Activated CD4-positive, alpha-beta T cell treated with anti-CD3 and anti-CD28 coated beads for 36 hours (primary cell): ENCODE measurements around the gene SLC48A1. TPM values are rescaled to one million over a fixed set of nuclear protein-coding genes. Genes with fewer than 3 reads are reported as not detected.

ENCODE experiments used
- ATAC-seq: fragments of 200-7000 bp; cut with Tn5 transposase; one replicate; pipeline ENCODE4 v1.10.0; 2021; ENCODE audit warnings: mild to moderate bottlenecking, moderate library complexity
- CTCF ChIA-PET: fragments of 350-600 bp; sonication (Branson Sonifier 250); formaldehyde crosslinking; loops from one replicate; lab custom pipeline; 2021; ENCODE audit warnings: antibody characterized with exemption; lab: Charles Lee
- POLR2A ChIA-PET: fragments of 350-600 bp; sonication (Branson Sonifier 250); formaldehyde crosslinking; loops from one replicate; lab custom pipeline; 2021; ENCODE audit warnings: antibody characterized with exemption, inconsistent platforms; lab: Charles Lee
- DNase-seq: peaks from one replicate; pipeline ENCODE4 v3.0.0-alpha.2; 2020
- H3K27ac Mint-ChIP-seq: one replicate; pipeline ENCODE4 v1.8.0; 2021; ENCODE audit warnings: mixed read lengths
- H3K27me3 Mint-ChIP-seq: one replicate; pipeline ENCODE4 v1.8.0; 2021; ENCODE audit warnings: mixed read lengths
- H3K36me3 Mint-ChIP-seq: one replicate; pipeline ENCODE4 v1.8.0; 2021; ENCODE audit warnings: low read depth, mixed read lengths
- H3K4me1 Mint-ChIP-seq: one replicate; pipeline ENCODE4 v1.8.0; 2021; ENCODE audit warnings: mixed read lengths
- H3K4me3 Mint-ChIP-seq: one replicate; pipeline ENCODE4 v1.8.0; 2021; ENCODE audit warnings: mild to moderate bottlenecking, moderate library complexity, mixed read lengths
- H3K9me3 Mint-ChIP-seq: one replicate; pipeline ENCODE4 v1.8.0; 2021; ENCODE audit warnings: low read depth, mixed read lengths
- intact Hi-C, 2 experiments: fragments of 100-400 bp; cut with DNase I in 1 of 2; cut with micrococcal nuclease in 1 of 2; formaldehyde crosslinking; loops; one replicate each; pipeline versions ENCODE4 v1.14.2 to v1.15.1; 2022 to 2024; cut with DNase I, micrococcal nuclease
- total RNA-seq, 2 experiments: library from RNA; stranded (reverse); gene quantifications; one replicate each; pipeline ENCODE4 v1.2.3, GENCODE V29; 2021

Gene SLC48A1
- total RNA-seq, 2 experiments from 2014 or later: 5.9 to 8.5 TPM

DNA sequence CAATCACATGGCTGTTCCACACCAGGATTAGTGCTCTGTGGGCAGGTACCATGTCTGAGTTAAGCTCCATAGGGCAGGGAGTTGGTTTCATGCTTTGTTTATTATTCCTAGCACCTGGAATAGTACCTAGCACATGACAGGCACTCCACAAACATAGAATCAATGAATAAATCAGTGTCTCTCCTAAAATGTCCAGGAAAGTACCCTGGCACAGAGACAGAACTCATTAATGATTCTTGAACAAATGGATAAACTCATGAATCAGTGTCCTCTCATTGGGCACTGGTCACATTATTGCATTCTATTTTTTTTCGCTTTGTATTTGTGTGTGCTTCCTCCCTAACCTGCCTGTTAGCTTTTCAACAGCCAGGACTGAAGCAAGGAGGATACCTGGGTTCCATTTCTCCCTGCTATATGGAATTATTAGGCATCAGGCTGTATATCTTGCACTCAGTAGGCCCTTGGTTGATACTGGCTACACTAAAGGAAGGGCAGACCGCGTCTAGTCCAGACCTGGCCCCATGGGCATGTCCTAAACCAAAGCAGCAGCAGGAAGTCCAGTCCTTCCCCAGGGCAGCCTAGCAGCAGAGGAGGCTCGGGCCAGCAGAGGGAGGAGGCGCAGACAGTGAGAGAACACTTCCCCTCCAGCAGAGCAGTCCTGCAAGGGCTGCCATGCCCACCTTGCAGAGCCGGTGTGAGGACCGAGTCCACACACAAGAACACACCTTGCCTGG lies 28.3 kb downstream of the SLC48A1 start:
- no peak for ATAC-seq
- POLR2A ChIA-PET: interaction anchor here (0.9 to 2.3 kb wide), 2 partner anchors 24 to 31 kb away, joined by 3 to 16 read pairs; no protein-coding TSS in a partner anchor
- CTCF ChIA-PET: interaction anchor here (0.6 to 7.2 kb wide), 17 partner anchors 8 to 1117 kb away, joined by 3 to 71 read pairs (median 5); partner anchors contain the start of gene RAPGEF3
- Mint-ChIP-seq H3K4me1 (peaks cover 74% of the 10 kb centered on the region), H3K36me3 (peaks cover 71% of the 10 kb centered on the region), H3K4me3 (no peak overlapping the region), H3K27me3 (no peaks in the 10 kb centered on the region), H3K27ac (peak overlapping the region; percentile 94), H3K9me3 (no peaks in the 10 kb centered on the region)
- intact Hi-C loops: loop anchor here in 1 of 2 experiments (5.0 to 10.0 kb wide), 2 partner anchors 146 to 883 kb away; partner anchors contain the start of gene KANSL2
- no peak for DNase-seq

GRCh38 chr12:47801904-47802246 lies 28.8 kb downstream of the SLC48A1 start:
- H3K27ac Mint-ChIP-seq: peak overlapping the region; percentile 94
- peaks cover 79% of the 10 kb centered on the region for H3K4me1 Mint-ChIP-seq

DNA sequence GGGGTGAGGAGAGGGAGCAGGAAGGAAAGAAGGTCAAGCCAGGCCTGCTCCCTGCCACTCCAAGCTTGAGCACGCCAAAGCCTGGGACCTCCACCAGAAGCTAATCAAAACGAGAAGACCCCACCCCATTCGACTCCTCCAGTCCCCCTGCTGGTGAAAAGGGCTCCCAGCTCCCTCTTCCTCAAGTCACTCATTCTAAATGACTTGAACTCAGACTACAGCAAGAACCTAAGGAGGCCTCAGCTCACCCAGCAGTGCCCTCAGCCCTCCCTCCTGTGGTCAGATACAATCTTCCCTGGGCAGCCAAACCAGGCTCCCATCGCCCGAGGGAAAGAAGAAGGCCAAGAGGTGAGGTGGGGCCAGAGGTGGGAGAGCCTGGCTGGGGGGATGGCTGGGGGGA lies 29.3 kb downstream of the SLC48A1 start:
- intact Hi-C loops: loop anchor here in 1 of 2 experiments (5.0 to 10.0 kb wide), 2 partner anchors 145 to 882 kb away; partner anchors contain the start of gene KANSL2
- Mint-ChIP-seq H3K9me3 (no peaks in the 10 kb centered on the region), H3K36me3 (peaks cover 78% of the 10 kb centered on the region), H3K4me1 (peaks cover 83% of the 10 kb centered on the region), H3K27me3 (no peaks in the 10 kb centered on the region), H3K4me3 (no peak overlapping the region), H3K27ac (peak overlapping the region; percentile 94)
- CTCF ChIA-PET: interaction anchor here (0.6 to 7.2 kb wide), 22 partner anchors 8 to 191 kb away, joined by 3 to 71 read pairs (median 5); partner anchors contain the start of gene VDR
- POLR2A ChIA-PET: interaction anchor here (2.3 kb wide), 1 partner anchor 30 kb away, joined by 16 read pairs; no protein-coding TSS in a partner anchor
- ATAC-seq (peak; percentile 22), DNase-seq (no peak)

More at GRCh38 chr12:47801904-47802246, 28.8 kb downstream of the SLC48A1 start:
- no peaks in the 10 kb centered on the region for H3K27me3 Mint-ChIP-seq
- ChIA-PET CTCF (interaction anchor here (0.6 to 7.2 kb wide), 22 partner anchors 8 to 1116 kb away, joined by 3 to 71 read pairs (median 5); partner anchors contain the start of genes RAPGEF3 and VDR), POLR2A (interaction anchor here (2.3 kb wide), 1 partner anchor 31 kb away, joined by 16 read pairs; no protein-coding TSS in a partner anchor)
- H3K36me3 Mint-ChIP-seq: peaks cover 75% of the 10 kb centered on the region
- no peak overlapping the region for H3K4me3 Mint-ChIP-seq
- no peaks in the 10 kb centered on the region for H3K9me3 Mint-ChIP-seq
- DNase-seq: no peak
- ATAC-seq: no peak
- intact Hi-C loops: loop anchor here in 1 of 2 experiments (5.0 to 10.0 kb wide), 2 partner anchors 145 to 883 kb away; partner anchors contain the start of gene KANSL2

DNA sequence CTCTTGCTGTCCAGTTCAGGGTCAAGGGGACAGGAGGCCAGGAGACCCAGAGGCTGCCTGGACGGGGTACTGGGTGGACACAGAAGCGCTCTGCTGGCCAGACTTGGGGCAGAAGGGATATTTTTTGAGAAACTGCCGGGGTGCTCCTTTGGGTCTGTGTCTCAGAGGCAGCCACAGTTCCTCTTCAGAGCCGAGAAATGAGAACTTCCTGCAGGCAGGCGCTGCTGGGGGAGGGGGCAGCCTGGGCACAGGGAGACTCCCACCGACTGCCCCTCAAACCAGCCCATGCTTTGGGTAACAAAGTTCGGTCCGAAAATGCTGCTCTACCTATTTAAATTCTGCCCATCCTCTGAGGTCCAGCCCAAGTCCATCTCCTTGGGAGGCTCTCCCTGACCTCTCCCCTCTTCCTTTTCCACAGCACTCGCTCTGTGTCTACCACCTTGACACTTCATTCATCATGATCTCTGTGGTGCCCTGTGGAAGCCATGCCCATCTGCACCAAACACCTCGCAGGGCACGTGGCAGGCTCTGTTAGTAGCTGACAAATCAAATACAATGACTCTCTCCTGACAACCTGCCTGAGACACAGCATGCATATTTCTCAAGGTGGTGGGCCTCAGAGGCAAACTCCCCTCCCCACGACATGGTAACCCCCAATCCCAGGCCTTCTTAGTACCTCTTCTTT lies 30.3 kb downstream of the SLC48A1 start:
- Mint-ChIP-seq H3K9me3 (no peaks in the 10 kb centered on the region), H3K27me3 (no peaks in the 10 kb centered on the region), H3K27ac (peak overlapping the region; percentile 94), H3K4me3 (peak overlapping the region; percentile 29), H3K36me3 (peaks cover 76% of the 10 kb centered on the region), H3K4me1 (peaks cover 91% of the 10 kb centered on the region)
- intact Hi-C loops: loop anchor here in 1 of 2 experiments (5.0 to 10.0 kb wide), 2 partner anchors 144 to 881 kb away; partner anchors contain the start of gene KANSL2
- no peak for DNase-seq
- CTCF ChIA-PET: interaction anchor here (0.8 to 3.3 kb wide), 6 partner anchors 14 to 61 kb away, joined by 3 to 18 read pairs (median 8); no protein-coding TSS in a partner anchor
- peak; percentile 16 for ATAC-seq
- POLR2A ChIA-PET: interaction anchor here (0.7 to 2.3 kb wide), 3 partner anchors 29 to 35 kb away, joined by 3 to 16 read pairs (median 8); no protein-coding TSS in a partner anchor

GRCh38 chr12:47804171-47804570 lies 31.1 kb downstream of the SLC48A1 start:
- POLR2A ChIA-PET: interaction anchor here (0.6 to 1.4 kb wide), 4 partner anchors 9 to 34 kb away, joined by 3 to 8 read pairs (median 5); no protein-coding TSS in a partner anchor
- H3K27ac Mint-ChIP-seq: peak overlapping the region; percentile 94
- no peak for DNase-seq
- H3K27me3 Mint-ChIP-seq: no peaks in the 10 kb centered on the region
- H3K4me3 Mint-ChIP-seq: peak overlapping the region; percentile 61
- peaks cover 76% of the 10 kb centered on the region for H3K36me3 Mint-ChIP-seq
- no peaks in the 10 kb centered on the region for H3K9me3 Mint-ChIP-seq
- ATAC-seq: no peak
- CTCF ChIA-PET: interaction anchor here (0.6 to 3.3 kb wide), 7 partner anchors 12 to 61 kb away, joined by 3 to 13 read pairs (median 5); no protein-coding TSS in a partner anchor
- peaks cover 96% of the 10 kb centered on the region for H3K4me1 Mint-ChIP-seq
- intact Hi-C loops: loop anchor here in 1 of 2 experiments (5.0 to 10.0 kb wide), 2 partner anchors 143 to 881 kb away; partner anchors contain the start of gene KANSL2

- peaks cover 67% of the 10 kb centered on the region for H3K36me3 Mint-ChIP-seq
- POLR2A ChIA-PET: interaction anchor here (11.0 kb wide), 1 partner anchor 28 kb away, joined by 215 read pairs; no protein-coding TSS in a partner anchor
- intact Hi-C loops: loop anchor here (5.0 to 10.0 kb wide), 2 partner anchors 593 to 879 kb away; partner anchors contain the start of gene KANSL2 (in 1 of the 2)
- ATAC-seq: no peak
- peak overlapping the region; percentile 61 for H3K4me3 Mint-ChIP-seq
- CTCF ChIA-PET: interaction anchor here (0.8 to 3.5 kb wide), 10 partner anchors 13 to 154 kb away, joined by 3 to 32 read pairs (median 4); no protein-coding TSS in a partner anchor
- H3K27ac Mint-ChIP-seq: peak overlapping the region; percentile 94
- H3K9me3 Mint-ChIP-seq: no peaks in the 10 kb centered on the region
- no peak for DNase-seq
- H3K4me1 Mint-ChIP-seq: peaks cover 95% of the 10 kb centered on the region
- no peaks in the 10 kb centered on the region for H3K27me3 Mint-ChIP-seq
Observed at GRCh38 chr12:47805417-47805816, 32.4 kb downstream of the SLC48A1 start.

- H3K9me3 Mint-ChIP-seq: no peaks in the 10 kb centered on the region
- intact Hi-C loops: loop anchor here (5.0 to 10.0 kb wide), 2 partner anchors 595 to 877 kb away; partner anchors contain the start of gene KANSL2 (in 1 of the 2)
- peak overlapping the region; percentile 61 for H3K4me3 Mint-ChIP-seq
- peaks cover 71% of the 10 kb centered on the region for H3K36me3 Mint-ChIP-seq
- DNase-seq (no peak), ATAC-seq (no peak)
- H3K27me3 Mint-ChIP-seq: no peaks in the 10 kb centered on the region
- ChIA-PET POLR2A (interaction anchor here (0.9 to 11.0 kb wide), 6 partner anchors 13 to 77 kb away, joined by 3 to 215 read pairs (median 4); no protein-coding TSS in a partner anchor), CTCF (interaction anchor here (0.5 to 8.4 kb wide), 14 partner anchors 9 to 389 kb away, joined by 3 to 303 read pairs (median 6); no protein-coding TSS in a partner anchor)
- peak overlapping the region; percentile 94 for H3K27ac Mint-ChIP-seq
- peaks cover 96% of the 10 kb centered on the region for H3K4me1 Mint-ChIP-seq
Observed at GRCh38 chr12:47807338-47807737, 34.3 kb downstream of the SLC48A1 start.

- peak overlapping the region; percentile 94 for H3K27ac Mint-ChIP-seq
- peaks cover 93% of the 10 kb centered on the region for H3K4me1 Mint-ChIP-seq
- H3K27me3 Mint-ChIP-seq: no peaks in the 10 kb centered on the region
- ChIA-PET POLR2A (interaction anchor here (0.6 to 11.0 kb wide), 12 partner anchors 9 to 1380 kb away, joined by 3 to 215 read pairs (median 3); partner anchors contain the start of gene VDR), CTCF (interaction anchor here (0.5 to 8.4 kb wide), 19 partner anchors 9 to 388 kb away, joined by 3 to 303 read pairs (median 5); partner anchors contain the start of gene ENDOU)
- peak overlapping the region; percentile 61 for H3K4me3 Mint-ChIP-seq
- peak; percentile 92 for DNase-seq
- peaks cover 69% of the 10 kb centered on the region for H3K36me3 Mint-ChIP-seq
- peak; percentile 34 for ATAC-seq
- intact Hi-C loops: loop anchor here (1.0 to 10.0 kb wide), 6 partner anchors 24 to 877 kb away; partner anchors contain the start of genes KANSL2 (in 1 of the 2) and RPAP3 (in 1 of the 2)
- H3K9me3 Mint-ChIP-seq: no peaks in the 10 kb centered on the region
Observed at GRCh38 chr12:47808050-47808449, 35.0 kb downstream of the SLC48A1 start.

- peak; percentile 45 for ATAC-seq
- peak overlapping the region; percentile 94 for H3K27ac Mint-ChIP-seq
- CTCF ChIA-PET: interaction anchor here (0.8 to 8.4 kb wide), 15 partner anchors 9 to 98 kb away, joined by 3 to 303 read pairs (median 6); no protein-coding TSS in a partner anchor
- H3K4me1 Mint-ChIP-seq: peaks cover 92% of the 10 kb centered on the region
- no peaks in the 10 kb centered on the region for H3K27me3 Mint-ChIP-seq
- no peaks in the 10 kb centered on the region for H3K9me3 Mint-ChIP-seq
- POLR2A ChIA-PET: interaction anchor here (0.7 to 11.0 kb wide), 12 partner anchors 8 to 96 kb away, joined by 3 to 215 read pairs (median 3); partner anchors contain the start of gene VDR
- intact Hi-C loops: loop anchor here (1.0 to 10.0 kb wide), 6 partner anchors 24 to 876 kb away; partner anchors contain the start of genes RPAP3 (in 2 of the 2) and KANSL2 (in 1 of the 2)
- peaks cover 69% of the 10 kb centered on the region for H3K36me3 Mint-ChIP-seq
- DNase-seq: peak; percentile 82
- H3K4me3 Mint-ChIP-seq: peak overlapping the region; percentile 61
Observed at GRCh38 chr12:47808574-47809365, 35.7 kb downstream of the SLC48A1 start.
